ENCODE data around the gene CDC42EP4. TPM values are rescaled to one million over a fixed set of nuclear protein-coding genes. Genes with fewer than 3 reads are reported as not detected.

CDC42EP4 gene
- total RNA-seq, 5 donors from 2014 or later (not counting 1 experiment from before 2014, with no cell fraction given): 1.1 to 3.7 (median 1.3) TPM

GRCh38 chr17:73278465-73279453, 33.0 kb downstream of the CDC42EP4 start:
- no peaks in the 10 kb centered on the region for H3K4me1 Mint-ChIP-seq
- ATAC-seq (replicated peaks in 1 of 4) (no peak), DNase-seq (no peak)
- no peak overlapping the region for H3K4me3 Mint-ChIP-seq
- ChIA-PET CTCF (no interaction called here), POLR2A (no interaction called here)
- Histone ChIP-seq H3K27ac (ENCODE audit: low read length) (no peak overlapping the region), H3K9me3 (no peaks in the 10 kb centered on the region), H3K4me1 (ENCODE audit: control insufficient read depth in 1 of 2, extremely low read depth in 1 of 2, insufficient read depth in 2 of 2, low read length in 2 of 2) (no peaks in the 10 kb centered on the region), H3K27me3 (replicated peaks in 1 of 2; ENCODE audit: control insufficient read depth in 2 of 2, extremely low read depth in 1 of 2, insufficient read depth in 2 of 2, low read length in 1 of 2) (peaks cover 0 to 22% of the 10 kb centered on the region in 2 experiments), H3K4me3 (ENCODE audit: control insufficient read depth in 1 of 2, extremely low read depth in 1 of 2, low read length in 1 of 2) (no peak overlapping the region), H3K36me3 (ENCODE audit: control insufficient read depth in 2 of 2, extremely low read depth in 1 of 2, insufficient read depth in 1 of 2, low read length in 1 of 2) (no peaks in the 10 kb centered on the region)
- no peaks in the 10 kb centered on the region for H3K36me3 Mint-ChIP-seq
- H3K27me3 Mint-ChIP-seq: peaks cover 3 to 4% of the 10 kb centered on the region in 2 donors
- H3K9me3 Mint-ChIP-seq: no peaks in the 10 kb centered on the region
- H3K27ac Mint-ChIP-seq: no peak overlapping the region
- WGBS (ENCODE audit: insufficient coverage): 79% methylated on average over 4 of the region's 14 CpGs

- H3K4me3 Mint-ChIP-seq: no peak overlapping the region
- H3K27me3 Mint-ChIP-seq: peaks cover 3 to 4% of the 10 kb centered on the region in 2 donors
- DNase-seq (no peak), ATAC-seq (replicated peaks in 1 of 4) (no peak)
- Histone ChIP-seq H3K9me3 (no peaks in the 10 kb centered on the region), H3K27me3 (replicated peaks in 1 of 2; ENCODE audit: control insufficient read depth in 2 of 2, extremely low read depth in 1 of 2, insufficient read depth in 2 of 2, low read length in 1 of 2) (peaks cover 0 to 22% of the 10 kb centered on the region in 2 experiments), H3K4me1 (ENCODE audit: control insufficient read depth in 1 of 2, extremely low read depth in 1 of 2, insufficient read depth in 2 of 2, low read length in 2 of 2) (no peaks in the 10 kb centered on the region), H3K36me3 (ENCODE audit: control insufficient read depth in 2 of 2, extremely low read depth in 1 of 2, insufficient read depth in 1 of 2, low read length in 1 of 2) (no peaks in the 10 kb centered on the region), H3K27ac (ENCODE audit: low read length) (no peak overlapping the region), H3K4me3 (ENCODE audit: control insufficient read depth in 1 of 2, extremely low read depth in 1 of 2, low read length in 1 of 2) (no peak overlapping the region)
- POLR2A ChIA-PET: no interaction called here
- CTCF ChIA-PET: no interaction called here
- H3K9me3 Mint-ChIP-seq: no peaks in the 10 kb centered on the region
- H3K4me1 Mint-ChIP-seq: no peaks in the 10 kb centered on the region
- WGBS (ENCODE audit: insufficient coverage): 74% methylated on average over 5 of the region's 7 CpGs
- no peak overlapping the region for H3K27ac Mint-ChIP-seq
- H3K36me3 Mint-ChIP-seq: no peaks in the 10 kb centered on the region
Measured at GRCh38 chr17:73278049-73278464, 33.7 kb downstream of the CDC42EP4 start.

- H3K27ac ChIP-seq (ENCODE audit: low read length): no peak overlapping the region
- H3K27ac Mint-ChIP-seq: no peak overlapping the region
- H3K27me3 Mint-ChIP-seq: peaks cover 3 to 4% of the 10 kb centered on the region in 2 donors
- H3K27me3 ChIP-seq (replicated peaks in 1 of 2; ENCODE audit: control insufficient read depth in 2 of 2, extremely low read depth in 1 of 2, insufficient read depth in 2 of 2, low read length in 1 of 2): peaks cover 0 to 11% of the 10 kb centered on the region in 2 experiments
- H3K9me3 Mint-ChIP-seq: no peaks in the 10 kb centered on the region
- 95% methylated on average over 3 of the region's 4 CpGs for whole genome bisulfite sequencing (ENCODE audit: insufficient coverage)
- ChIA-PET CTCF (no interaction called here), POLR2A (interaction anchor here in 1 of 2 donors (0.7 kb wide), 1 partner anchor 335 kb away, joined by 7 read pairs; no protein-coding TSS in a partner anchor)
- H3K4me3 Mint-ChIP-seq: no peak overlapping the region
- no peaks in the 10 kb centered on the region for H3K4me1 ChIP-seq (ENCODE audit: control insufficient read depth in 1 of 2, extremely low read depth in 1 of 2, insufficient read depth in 2 of 2, low read length in 2 of 2)
- DNase-seq (no peak), ATAC-seq (replicated peaks in 1 of 4) (no peak)
- H3K4me1 Mint-ChIP-seq: no peaks in the 10 kb centered on the region
- H3K36me3 Mint-ChIP-seq: no peaks in the 10 kb centered on the region
- no peak overlapping the region for H3K4me3 ChIP-seq (ENCODE audit: control insufficient read depth in 1 of 2, extremely low read depth in 1 of 2, low read length in 1 of 2)
- H3K9me3 ChIP-seq: no peaks in the 10 kb centered on the region
- H3K36me3 ChIP-seq (ENCODE audit: control insufficient read depth in 2 of 2, extremely low read depth in 1 of 2, insufficient read depth in 1 of 2, low read length in 1 of 2): no peaks in the 10 kb centered on the region
Measured at GRCh38 chr17:73274490-73274889, 37.3 kb downstream of the CDC42EP4 start.

GRCh38 chr17:73272906-73273218, 38.9 kb downstream of the CDC42EP4 start:
- ChIA-PET CTCF (no interaction called here), POLR2A (no interaction called here)
- H3K4me3 ChIP-seq (ENCODE audit: control insufficient read depth in 1 of 2, extremely low read depth in 1 of 2, low read length in 1 of 2): no peak overlapping the region
- no peak for ATAC-seq (replicated peaks in 1 of 4)
- no peaks in the 10 kb centered on the region for H3K9me3 ChIP-seq
- H3K27me3 Mint-ChIP-seq: peaks cover 0 to 3% of the 10 kb centered on the region in 2 donors
- H3K4me1 ChIP-seq (ENCODE audit: control insufficient read depth in 1 of 2, extremely low read depth in 1 of 2, insufficient read depth in 2 of 2, low read length in 2 of 2): no peaks in the 10 kb centered on the region
- no peak overlapping the region for H3K4me3 Mint-ChIP-seq
- no peak overlapping the region for H3K27ac ChIP-seq (ENCODE audit: low read length)
- DNase-seq: no peak
- no peaks in the 10 kb centered on the region for H3K36me3 ChIP-seq (ENCODE audit: control insufficient read depth in 2 of 2, extremely low read depth in 1 of 2, insufficient read depth in 1 of 2, low read length in 1 of 2)
- no peaks in the 10 kb centered on the region for H3K9me3 Mint-ChIP-seq
- no peak overlapping the region for H3K27ac Mint-ChIP-seq
- H3K27me3 ChIP-seq (replicated peaks in 1 of 2; ENCODE audit: control insufficient read depth in 2 of 2, extremely low read depth in 1 of 2, insufficient read depth in 2 of 2, low read length in 1 of 2): peaks cover 0 to 6% of the 10 kb centered on the region in 2 experiments
- no peaks in the 10 kb centered on the region for H3K4me1 Mint-ChIP-seq
- no CpG with 5 or more reads among the region's 8 CpGs for WGBS (ENCODE audit: insufficient coverage)
- no peaks in the 10 kb centered on the region for H3K36me3 Mint-ChIP-seq

GRCh38 chr17:73271072-73271471, 40.7 kb downstream of the CDC42EP4 start:
- 89% methylated on average over 4 of the region's 9 CpGs for WGBS (ENCODE audit: insufficient coverage)
- Histone ChIP-seq H3K27me3 (replicated peaks in 1 of 2; ENCODE audit: control insufficient read depth in 2 of 2, extremely low read depth in 1 of 2, insufficient read depth in 2 of 2, low read length in 1 of 2) (peaks cover 0 to 2% of the 10 kb centered on the region in 2 experiments), H3K4me3 (ENCODE audit: control insufficient read depth in 1 of 2, extremely low read depth in 1 of 2, low read length in 1 of 2) (no peak overlapping the region), H3K27ac (ENCODE audit: low read length) (no peak overlapping the region), H3K9me3 (no peaks in the 10 kb centered on the region), H3K36me3 (ENCODE audit: control insufficient read depth in 2 of 2, extremely low read depth in 1 of 2, insufficient read depth in 1 of 2, low read length in 1 of 2) (no peaks in the 10 kb centered on the region), H3K4me1 (ENCODE audit: control insufficient read depth in 1 of 2, extremely low read depth in 1 of 2, insufficient read depth in 2 of 2, low read length in 2 of 2) (no peaks in the 10 kb centered on the region)
- DNase-seq (peak in 1 of 35 experiments; percentile 8), ATAC-seq (replicated peaks in 1 of 4) (no peak)
- Mint-ChIP-seq H3K36me3 (no peaks in the 10 kb centered on the region), H3K4me1 (no peaks in the 10 kb centered on the region), H3K27ac (no peak overlapping the region), H3K27me3 (peaks cover 0 to 3% of the 10 kb centered on the region in 2 donors), H3K4me3 (no peak overlapping the region), H3K9me3 (no peaks in the 10 kb centered on the region)
- CTCF ChIA-PET: no interaction called here
- POLR2A ChIA-PET: no interaction called here

GRCh38 chr17:73269791-73270190, 42.0 kb downstream of the CDC42EP4 start:
- no peak for ATAC-seq (replicated peaks in 1 of 4)
- POLR2A ChIA-PET: no interaction called here
- no peaks in the 10 kb centered on the region for H3K9me3 Mint-ChIP-seq
- H3K4me3 ChIP-seq (ENCODE audit: control insufficient read depth in 1 of 2, extremely low read depth in 1 of 2, low read length in 1 of 2): no peak overlapping the region
- peaks cover 0 to 1% of the 10 kb centered on the region in 2 donors for H3K27me3 Mint-ChIP-seq
- no peak for DNase-seq
- no peaks in the 10 kb centered on the region for H3K36me3 Mint-ChIP-seq
- no peaks in the 10 kb centered on the region for H3K36me3 ChIP-seq (ENCODE audit: control insufficient read depth in 2 of 2, extremely low read depth in 1 of 2, insufficient read depth in 1 of 2, low read length in 1 of 2)
- no peaks in the 10 kb centered on the region for H3K9me3 ChIP-seq
- H3K27ac ChIP-seq (ENCODE audit: low read length): no peak overlapping the region
- H3K4me3 Mint-ChIP-seq: no peak overlapping the region
- no peak overlapping the region for H3K27ac Mint-ChIP-seq
- H3K4me1 ChIP-seq (ENCODE audit: control insufficient read depth in 1 of 2, extremely low read depth in 1 of 2, insufficient read depth in 2 of 2, low read length in 2 of 2): no peaks in the 10 kb centered on the region
- no peaks in the 10 kb centered on the region for H3K4me1 Mint-ChIP-seq
- peaks cover 0 to 2% of the 10 kb centered on the region in 2 experiments for H3K27me3 ChIP-seq (replicated peaks in 1 of 2; ENCODE audit: control insufficient read depth in 2 of 2, extremely low read depth in 1 of 2, insufficient read depth in 2 of 2, low read length in 1 of 2)
- CTCF ChIA-PET: no interaction called here
- WGBS (ENCODE audit: insufficient coverage): no CpG with 5 or more reads among the region's 1 CpG
